Tibial nerve (tissue), 3 donors: ENCODE results near the gene TTN.

ENCODE experiments used
- POLR2A ChIP-seq, 2 donors: fragments of 450-650 bp; IDR thresholded peaks; one replicate each; pipeline ENCODE4 v1.6.1; 2017; ENCODE audit warnings: antibody characterized with exemption in 2 of 2, mild to moderate bottlenecking in 2 of 2, moderate library complexity in 2 of 2
- TF ChIP-seq, protein P1 (sequence below), 5 experiments: fragments of 200-600 bp in 3 of 5; fragments of 450-650 bp in 2 of 5; sonication (generic) in 3 of 5; IDR thresholded peaks; one replicate each; pipeline ENCODE4 v1.5.1; 2016 to 2019; ENCODE audit warnings: antibody characterized with exemption in 5 of 5, mild to moderate bottlenecking in 3 of 5, moderate library complexity in 2 of 5

- TF ChIP-seq, protein P1, sequence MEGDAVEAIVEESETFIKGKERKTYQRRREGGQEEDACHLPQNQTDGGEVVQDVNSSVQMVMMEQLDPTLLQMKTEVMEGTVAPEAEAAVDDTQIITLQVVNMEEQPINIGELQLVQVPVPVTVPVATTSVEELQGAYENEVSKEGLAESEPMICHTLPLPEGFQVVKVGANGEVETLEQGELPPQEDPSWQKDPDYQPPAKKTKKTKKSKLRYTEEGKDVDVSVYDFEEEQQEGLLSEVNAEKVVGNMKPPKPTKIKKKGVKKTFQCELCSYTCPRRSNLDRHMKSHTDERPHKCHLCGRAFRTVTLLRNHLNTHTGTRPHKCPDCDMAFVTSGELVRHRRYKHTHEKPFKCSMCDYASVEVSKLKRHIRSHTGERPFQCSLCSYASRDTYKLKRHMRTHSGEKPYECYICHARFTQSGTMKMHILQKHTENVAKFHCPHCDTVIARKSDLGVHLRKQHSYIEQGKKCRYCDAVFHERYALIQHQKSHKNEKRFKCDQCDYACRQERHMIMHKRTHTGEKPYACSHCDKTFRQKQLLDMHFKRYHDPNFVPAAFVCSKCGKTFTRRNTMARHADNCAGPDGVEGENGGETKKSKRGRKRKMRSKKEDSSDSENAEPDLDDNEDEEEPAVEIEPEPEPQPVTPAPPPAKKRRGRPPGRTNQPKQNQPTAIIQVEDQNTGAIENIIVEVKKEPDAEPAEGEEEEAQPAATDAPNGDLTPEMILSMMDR (IDR thresholded peaks at IDR 0.05): no peak
- no peak for TF ChIP-seq POLR2A (IDR thresholded peaks at IDR 0.05)
Observed at GRCh38 chr2:178506524-178506923, 300.7 kb downstream of the TTN start.
